Urothelium cell line (cell line): ENCODE data around the gene SALL1.
A peak's percentile ranks its signal among the peaks of the same experiment; 100 is the strongest.

Source experiments
- DNase-seq: peaks from one replicate; pipeline ENCODE4 v3.0.0; 2011; ENCODE audit warnings: low spot score, mixed read lengths
- FAIRE-seq: peaks from 2 replicates; lab custom pipeline; 2011; peaks lifted over from hg19 to GRCh38; lab: Jason Lieb, UNC

Gene SALL1

DNA sequence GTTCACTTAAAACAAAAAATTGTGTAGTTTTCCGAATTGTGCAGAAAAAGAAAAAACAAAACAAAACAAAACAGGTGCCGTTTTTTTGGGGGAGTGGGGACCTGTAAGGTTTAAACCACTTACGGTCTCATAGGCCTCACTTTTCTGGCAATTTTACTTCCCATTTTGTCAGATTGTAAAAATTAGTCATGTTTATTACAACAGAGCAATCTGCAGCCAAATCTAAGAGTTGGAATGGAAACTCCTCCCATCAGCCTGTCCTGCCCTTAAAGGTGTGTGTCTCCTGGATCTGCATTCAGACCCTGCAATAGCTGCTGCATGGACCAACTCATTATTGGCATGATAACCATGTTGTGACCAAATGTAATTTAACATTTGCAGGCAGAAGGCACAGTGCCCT lies 8.2 kb upstream of the SALL1 start:
- DNase-seq = no peak
- no peak for FAIRE-seq

DNA sequence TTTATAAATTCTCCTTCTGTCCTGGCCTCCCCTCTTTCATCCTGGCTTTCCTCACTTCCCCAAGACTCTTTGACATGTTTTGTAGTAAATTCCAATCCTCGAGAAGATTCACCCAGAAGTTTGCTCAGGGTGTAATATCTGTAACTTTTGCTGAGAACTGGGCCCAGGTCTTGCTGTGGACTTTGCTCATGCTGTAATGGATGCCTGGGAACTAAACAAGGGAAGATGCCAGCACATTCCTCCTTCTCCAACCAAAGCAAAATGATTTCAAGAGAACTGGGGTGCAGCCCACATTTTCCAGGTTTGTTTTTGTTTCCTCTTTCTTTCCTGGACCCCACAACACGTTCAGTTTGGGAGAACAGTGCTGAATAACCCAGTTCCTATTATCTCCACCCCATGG lies 6.6 kb upstream of the SALL1 start:
- FAIRE-seq (no peak), DNase-seq (no peak)

DNA sequence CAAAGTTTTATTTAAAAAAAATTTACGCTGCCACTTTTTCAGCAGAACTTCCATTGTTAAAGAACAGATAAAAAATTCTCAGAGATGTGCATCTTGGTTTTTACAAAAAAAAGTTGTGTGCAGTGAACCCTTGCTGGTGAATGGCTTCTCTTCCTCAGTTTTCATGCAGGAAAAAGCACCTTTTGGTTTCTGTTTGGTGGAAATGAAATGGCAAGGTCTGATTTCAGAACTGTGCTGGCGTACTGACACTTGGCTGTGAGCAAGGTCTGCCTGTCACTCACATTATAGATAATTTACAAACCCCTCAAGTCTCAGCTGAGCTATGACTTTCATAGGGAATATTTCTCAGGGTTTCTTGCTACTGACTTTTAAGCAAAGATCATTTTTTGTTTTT lies 5.7 kb upstream of the SALL1 start:
- DNase-seq = no peak
- no peak for FAIRE-seq

DNA sequence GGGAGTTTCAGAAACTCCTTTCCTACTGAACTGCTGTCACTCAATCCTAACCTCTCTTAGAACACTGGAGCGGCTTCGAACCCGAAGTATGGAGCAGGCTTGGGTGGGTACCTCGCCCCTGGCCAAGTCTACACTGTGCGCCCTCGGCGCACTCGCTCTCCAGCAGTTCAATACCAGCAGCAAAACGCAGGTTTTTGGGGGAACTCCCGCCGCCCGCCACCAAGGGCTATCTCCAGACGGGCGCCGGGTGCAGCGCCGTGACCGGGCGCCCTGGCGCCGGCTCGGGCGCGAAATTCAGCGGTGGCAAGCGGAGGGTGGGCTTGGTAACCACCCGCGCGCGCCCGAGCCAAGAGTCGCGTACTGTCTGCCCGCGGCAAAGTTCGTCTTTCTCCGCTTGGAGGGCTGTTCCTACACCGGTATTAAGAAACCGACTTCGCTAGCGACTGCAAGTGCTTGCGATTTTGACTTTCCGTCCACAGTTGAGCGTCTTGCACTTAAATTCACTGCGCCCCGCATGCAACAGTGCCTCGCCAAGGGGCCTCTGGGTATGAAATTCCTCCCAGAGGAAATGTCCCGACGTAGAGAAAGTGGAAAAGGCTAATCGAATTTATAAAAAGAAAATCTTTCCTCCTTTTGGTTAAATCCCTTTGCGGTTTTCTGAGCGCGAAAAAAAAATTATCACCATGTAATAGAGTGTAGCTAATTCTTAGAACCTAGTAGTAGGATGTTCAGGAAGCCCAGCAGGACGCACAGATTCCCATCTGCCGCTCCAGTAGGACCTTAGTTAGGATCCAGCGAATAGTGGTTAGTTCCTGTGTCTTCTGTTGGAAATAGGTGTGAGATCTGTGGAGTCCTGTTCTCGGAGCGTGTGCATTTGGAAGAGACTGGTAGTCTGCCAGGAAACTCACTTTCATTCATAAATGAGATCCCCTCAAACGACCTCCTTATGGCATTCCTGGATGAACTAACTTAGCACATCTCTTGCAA lies 5.0 kb upstream of the SALL1 start:
- no peak for DNase-seq
- no peak for FAIRE-seq

DNA sequence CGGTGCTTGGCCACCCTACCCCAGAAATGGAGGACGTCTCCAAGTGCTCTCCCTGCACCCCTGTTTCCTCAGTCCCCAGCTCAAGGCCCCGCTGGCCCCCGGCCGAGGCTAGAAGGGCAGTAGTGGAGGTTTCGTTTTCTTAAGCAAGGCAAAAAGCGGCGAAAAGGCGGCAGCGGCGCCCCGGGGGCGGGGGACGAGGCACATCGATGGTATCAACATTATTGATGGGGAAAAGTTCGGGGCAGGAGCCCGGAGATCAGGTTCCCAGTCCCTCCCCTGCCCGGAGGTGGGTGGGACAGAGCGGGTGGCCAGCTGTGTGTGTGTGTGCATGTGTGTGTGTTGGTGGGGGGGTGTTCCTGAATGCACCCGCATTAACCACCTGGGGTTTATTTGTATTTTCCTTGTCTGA lies 4.1 kb upstream of the SALL1 start:
- DNase-seq = no peak
- FAIRE-seq = no peak

DNA sequence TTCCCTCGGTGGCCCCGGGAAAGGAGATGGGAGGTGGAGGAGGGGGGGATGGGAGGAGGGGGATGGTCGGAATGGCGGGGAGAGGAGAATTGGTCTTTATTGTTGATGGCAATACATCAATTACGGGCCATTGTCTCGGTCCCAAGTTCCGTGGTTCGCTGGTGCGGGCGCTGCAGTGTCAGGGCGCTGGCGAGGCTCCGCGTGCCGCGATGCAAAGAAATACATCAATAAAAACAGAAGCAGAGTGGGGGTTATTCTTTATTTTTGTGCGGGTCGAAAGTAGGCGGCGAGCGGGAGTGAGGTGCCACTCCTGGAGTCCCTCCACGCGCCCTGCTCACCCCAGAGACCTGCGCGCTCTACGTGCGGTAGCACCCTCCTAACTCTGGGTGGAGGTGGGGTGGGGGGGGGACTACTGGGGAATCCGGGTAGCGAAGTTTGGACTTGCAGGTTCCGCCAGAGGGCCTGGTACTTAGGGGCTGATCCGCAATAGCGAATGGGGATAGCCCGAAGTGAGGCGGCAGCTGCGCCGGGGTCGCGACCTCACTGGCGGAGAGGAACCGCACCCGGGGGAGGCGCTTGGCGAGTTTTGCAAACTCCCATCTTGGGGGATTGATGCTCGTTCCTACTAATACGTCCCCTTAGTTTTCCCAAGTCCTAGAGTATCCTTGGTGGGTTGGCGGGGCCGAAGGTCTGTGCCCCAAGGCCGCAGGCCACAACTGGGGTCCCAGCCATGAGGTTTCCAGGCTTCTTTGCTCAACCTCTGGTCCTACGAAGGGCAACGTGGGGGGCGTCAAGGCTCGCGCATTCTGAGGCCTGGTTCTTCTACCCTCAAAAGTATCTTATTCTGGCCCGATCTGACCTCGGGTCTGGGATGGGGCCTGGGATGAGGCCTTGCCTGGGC lies 3.5 kb upstream of the SALL1 start:
- no peak for FAIRE-seq
- DNase-seq = no peak

DNA sequence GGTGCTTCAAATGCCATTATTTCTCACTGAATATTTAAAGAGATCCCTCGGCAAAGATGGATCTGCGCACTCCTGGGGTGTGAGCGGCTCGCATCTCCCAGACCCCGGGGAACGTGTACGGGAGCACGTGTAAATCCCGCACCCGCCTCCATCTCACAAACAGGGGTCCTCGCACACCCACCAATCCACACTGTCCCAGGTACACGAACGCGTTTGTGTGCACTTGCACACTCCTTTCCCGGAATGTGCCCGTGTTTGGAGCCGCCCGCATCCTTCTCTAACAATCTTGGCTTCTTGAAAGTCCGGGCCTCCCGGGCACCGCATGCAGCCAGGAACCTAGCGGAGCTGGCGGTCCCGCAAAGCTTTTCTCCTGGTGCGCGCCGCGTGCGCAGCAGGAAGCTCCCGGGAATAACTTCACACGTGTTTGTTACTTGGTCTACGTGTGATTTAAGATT lies 2.5 kb upstream of the SALL1 start:
- no peak for DNase-seq
- no peak for FAIRE-seq

DNA sequence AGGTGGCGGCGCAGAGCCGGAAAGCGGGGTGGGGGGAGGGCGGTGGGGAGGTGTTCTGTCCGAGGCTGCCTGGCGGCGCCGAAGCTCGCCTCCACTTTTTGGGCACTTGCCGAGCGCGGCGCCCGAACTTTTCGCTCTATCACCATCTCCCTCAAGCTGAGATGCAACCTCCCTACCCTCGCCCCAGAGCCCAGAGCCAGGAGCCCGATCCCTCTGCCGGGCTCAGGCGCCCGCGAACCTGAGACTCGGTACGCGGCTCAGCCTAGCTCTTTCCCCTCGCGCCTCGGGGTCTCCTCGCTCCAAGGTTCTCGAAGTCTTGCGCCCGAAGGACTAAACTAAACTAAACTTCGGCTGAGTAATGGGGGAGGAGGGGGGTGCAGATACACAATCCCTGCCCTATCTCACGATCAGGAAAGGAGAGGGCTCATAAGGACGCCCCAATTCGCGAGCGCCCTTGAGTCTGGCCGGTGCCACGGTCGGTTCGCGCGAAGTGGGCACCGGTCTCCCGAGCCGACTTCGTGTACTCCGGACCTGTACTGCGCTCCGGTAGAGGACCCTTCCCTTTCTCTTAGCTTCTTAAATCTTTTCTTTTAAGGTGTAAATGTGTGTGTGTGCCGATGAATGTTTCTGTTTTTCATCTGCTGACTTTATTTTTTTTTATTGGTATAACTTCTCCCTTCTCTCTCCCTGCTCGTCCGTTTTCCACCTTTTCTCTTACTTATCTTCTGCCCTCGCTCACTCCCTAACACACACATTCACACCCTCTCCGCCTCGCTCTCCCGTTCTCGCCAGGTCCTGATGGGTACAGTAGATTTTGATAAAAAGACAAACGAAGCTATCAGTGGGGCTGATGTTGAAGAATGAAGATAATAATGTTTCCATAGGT lies 1.9 kb upstream of the SALL1 start:
- FAIRE-seq = no peak
- no peak for DNase-seq

DNA sequence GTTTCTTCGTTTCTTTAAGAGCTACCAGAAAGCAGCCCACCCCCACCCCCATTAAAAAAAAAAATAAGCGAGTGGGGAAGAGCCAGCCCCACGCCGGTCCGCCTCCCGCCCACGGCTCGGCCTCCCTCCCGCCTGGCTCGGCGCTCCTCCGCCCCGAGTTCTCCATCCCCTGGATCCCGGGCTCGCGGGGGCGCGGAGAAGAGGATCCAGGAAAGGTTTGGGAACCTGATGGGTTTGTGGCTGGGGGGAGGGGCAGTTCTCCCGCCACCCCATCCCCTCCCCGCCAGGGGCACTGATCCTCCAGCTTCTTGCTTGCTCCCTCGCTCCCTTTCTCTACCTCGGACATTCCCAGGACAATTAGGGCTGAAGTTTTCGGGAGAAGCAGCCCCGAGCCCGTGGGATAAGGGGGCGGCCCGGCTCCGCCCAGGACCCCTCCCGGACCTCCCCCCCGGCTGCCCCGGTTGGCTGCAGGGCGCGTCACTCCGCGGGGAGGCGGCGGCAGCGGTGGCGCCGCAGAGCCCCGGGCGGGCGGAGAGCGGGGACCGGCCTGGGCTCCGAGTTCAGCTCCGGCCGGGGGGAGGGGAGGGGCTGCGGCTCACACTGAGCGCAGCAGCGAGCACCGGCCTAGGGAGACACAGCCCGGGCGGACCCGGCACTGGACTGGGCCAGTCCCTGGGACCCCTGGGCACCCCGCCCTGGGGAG lies 1.0 kb upstream of the SALL1 start:
- FAIRE-seq (peak; percentile 42), DNase-seq (peak; percentile 95)

DNA sequence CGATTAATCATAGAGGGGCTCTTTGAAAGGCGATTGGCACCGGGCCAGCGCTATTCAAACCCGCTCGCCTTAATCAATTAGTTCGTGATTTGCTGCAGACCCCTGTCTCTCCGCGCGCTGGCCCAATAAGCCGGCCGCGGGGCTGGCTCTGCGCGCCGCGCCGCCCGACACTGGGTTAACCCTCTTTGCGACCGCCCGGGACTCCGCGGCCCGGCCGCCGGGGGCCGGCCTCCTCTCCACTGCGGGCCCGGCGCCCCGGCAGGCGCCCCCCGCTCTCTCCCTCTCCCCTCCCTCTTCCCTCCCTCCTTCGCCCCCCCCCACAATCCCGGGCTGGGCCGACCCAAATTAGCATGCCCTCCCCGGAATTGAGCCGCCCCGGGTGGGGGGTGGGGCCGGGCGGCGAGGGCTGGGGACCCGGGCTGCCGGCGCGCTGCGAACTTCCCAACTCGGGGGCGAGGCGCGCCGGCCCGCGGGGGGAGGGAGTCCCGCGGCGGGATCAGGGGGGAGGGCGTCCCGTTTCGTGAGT lies 428 bp upstream of the SALL1 start:
- DNase-seq (peak; percentile 77), FAIRE-seq (no peak)

DNA sequence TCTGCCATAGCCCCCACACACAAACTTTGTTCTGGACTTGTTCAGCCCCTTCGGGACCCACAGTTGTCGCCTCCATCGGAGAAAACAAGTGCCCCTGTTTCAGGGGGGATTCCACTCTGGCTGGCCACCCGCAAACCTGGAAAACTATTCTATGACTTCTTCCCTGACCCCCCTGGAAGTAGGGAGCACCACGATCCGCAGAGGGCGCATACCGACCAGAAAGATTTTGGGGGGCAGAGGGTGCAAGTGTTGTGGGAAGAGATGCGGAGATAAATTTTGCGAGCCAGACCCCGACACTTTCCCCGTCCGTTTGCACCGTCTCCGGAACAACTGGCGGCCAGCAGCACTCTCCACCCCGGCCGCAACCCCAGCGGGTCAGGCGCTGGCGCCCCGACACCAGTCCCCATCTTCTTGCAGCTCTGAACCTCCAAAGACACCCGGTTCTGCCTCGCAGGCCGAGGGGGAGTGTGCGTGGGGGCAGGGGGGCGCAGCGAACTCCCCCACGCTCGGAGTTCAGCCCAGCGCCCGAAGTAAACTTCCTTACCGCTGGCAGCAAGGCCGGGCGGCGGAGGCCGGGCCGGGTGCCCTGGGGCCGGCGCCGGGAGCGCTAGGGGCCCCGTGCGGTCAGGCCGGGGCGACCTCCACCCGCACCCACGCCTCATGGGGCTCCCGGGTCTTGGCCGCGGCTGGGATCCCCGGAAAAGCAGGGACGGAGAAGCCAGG lies 744 bp downstream of the SALL1 start:
- FAIRE-seq (no peak), DNase-seq (no peak)

DNA sequence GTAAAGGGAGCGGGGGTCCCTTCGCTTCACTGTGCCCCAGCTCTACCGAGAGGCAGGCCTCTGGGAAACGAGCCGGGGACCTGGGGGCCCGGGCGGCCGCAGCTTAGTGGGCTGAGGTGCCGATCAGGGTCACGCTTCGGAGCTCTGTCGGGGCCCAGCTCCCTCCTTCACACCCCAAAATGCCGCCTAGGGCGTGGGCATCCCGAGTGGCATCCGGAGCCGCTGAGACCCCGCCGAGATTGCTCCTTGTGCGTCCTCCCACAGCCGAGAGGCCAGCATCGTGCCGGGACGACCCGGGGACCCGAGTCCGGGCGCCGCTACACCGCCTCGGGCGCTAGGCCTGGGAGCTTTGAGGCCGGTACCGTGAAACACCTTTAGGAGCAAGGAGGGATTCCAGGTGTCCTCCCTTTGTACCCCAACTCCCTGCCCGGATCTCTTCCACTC lies 1.3 kb downstream of the SALL1 start:
- FAIRE-seq = no peak

DNA sequence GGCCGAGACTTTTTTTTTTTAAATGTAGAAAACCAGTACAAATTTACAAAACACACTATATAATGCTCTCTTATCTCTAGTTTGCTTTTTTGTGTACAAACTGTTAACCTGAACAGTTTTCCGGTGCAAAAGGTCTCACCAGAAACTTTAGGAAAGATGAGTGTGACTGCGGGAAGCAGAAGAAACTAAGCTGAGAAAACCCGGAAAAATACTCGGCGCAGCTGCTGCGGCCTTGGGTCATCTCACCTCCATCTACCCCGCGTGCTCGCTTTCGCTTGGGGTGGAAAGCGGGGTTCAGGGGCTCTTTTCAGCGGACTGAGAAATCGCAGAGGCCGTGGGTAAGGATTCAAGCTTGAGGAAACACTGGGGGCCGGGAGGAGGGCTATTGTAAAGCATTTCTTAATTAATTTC lies 1.8 kb downstream of the SALL1 start:
- FAIRE-seq (no peak), DNase-seq (no peak)

More for the DNA sequence above, 1.3 kb downstream of the SALL1 start:
- DNase-seq = no peak

DNA sequence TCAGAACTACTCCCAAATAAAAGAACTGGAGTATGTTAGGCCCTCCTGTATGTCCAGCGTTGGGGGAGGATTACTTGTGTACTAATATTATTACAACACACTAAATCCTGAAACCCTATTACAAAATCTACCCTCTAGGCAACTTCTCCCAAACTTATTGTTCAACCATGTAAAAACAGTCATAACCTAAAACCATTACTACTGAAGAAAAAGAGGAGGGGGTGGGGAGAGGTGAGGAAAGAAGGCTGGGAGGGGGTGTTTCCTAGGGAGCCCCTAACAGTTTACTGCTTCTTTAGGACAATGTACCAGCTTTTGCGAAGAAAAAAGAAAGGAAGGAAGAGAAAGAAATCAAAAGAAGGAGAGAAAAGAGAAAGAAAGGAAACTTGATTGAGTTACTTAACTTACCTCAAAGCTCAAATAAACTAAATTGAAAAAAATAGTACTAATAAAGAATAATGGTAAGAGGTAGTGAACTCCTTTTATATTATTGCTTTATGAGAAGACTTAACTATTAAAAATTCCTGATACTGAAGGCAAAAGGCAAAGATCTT lies 2.3 kb downstream of the SALL1 start:
- no peak for DNase-seq
- no peak for FAIRE-seq

DNA sequence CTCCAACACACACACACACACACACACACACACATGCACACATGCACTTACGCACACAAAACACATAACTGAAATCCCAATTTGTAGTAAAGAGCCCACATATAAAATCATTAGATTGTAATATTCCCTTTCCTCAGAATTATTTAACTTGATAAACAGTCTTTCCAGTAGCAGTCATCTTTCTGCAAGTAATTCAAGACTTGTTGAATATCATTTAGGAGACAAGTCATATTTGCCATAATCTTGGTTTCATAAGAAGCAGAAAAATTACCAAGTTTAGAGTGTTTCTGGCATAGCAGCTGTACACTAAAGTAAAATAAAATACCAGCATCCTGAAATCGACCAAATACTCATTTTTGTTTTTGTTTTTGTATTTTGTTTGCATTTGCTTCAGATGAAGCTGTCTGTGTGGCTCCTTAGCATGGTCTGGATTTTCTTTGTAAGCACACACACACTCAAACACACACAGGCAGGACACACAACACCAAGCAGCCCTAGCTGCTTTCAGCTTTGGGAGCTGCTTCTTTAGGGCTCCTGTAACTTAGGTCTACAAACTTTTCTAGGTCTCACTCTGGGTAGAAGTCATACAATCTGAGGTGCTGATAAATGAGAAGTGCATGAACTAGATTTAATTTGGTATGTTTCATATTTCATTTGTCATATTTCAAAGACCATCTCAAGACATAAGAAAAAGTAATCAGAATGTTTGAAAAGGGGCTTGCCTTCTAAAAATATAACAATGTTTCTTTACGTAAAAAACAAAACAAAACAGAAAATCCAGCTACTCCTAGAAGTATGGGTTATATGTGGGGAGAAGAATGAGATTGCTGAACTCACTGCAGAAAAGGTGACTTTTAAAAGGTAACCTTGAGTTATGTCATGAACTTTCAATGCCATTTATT lies 3.0 kb downstream of the SALL1 start:
- no peak for DNase-seq
- no peak for FAIRE-seq

DNA sequence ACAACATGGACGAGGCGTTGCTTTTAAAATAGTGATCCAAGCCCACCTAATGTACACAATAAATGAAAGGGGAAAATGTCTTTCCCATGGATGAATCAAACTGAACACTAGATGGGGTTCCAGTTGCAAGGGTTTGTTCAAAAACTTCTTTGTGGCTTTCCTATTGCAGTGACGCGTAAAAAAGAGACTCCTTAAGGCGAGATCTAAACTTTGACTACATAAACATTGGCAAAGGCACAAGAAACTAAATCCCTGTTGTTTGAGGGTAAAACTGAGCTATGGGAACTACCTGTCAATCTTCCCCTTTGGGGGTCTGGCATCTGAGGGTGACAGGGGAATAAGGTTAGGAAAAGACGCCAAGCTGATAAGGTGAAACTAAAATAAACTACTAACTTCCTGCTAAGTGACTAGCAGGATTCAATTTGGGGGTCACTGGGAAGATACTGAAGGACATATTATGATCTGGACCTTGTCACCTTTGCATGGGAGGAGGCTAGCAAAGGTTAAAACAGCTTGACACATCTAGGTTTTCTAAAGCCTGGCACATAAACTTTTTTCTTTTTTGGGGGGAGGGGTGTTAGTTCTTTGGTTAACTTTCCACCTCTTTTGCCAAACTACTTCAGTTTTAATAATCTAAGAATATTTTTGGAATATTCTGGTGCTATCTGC lies 4.7 kb downstream of the SALL1 start:
- FAIRE-seq (no peak), DNase-seq (no peak)

DNA sequence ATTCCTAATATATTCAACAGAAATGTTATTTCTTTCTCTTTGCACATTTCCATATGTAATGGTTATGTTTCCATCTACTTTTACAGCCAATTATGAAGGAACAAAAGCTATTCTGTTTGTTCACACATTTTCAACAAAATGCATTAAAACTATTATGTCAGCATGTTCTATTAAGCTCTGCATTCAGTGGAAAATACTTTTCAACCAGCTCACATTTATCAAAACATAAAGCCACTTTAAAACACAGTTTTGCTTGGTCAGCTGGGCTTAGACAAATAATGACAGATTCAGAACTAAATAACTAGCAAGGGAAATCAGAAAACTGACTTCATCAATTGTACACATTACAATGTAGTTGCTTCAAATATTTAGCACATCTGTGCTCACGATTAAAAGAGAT lies 6.9 kb downstream of the SALL1 start:
- DNase-seq (no peak), FAIRE-seq (no peak)
